Caco-2 (cell line): ENCODE results near the gene SCARF2. TPM values are rescaled to one million over a fixed set of nuclear protein-coding genes. Genes with fewer than 3 reads are reported as not detected.

ENCODE experiments used
- BruUV-seq: library from RNA; stranded (reverse); fragments of 400-500 nt; replicated peaks from 2 replicates; lab custom pipeline; 2021; lab: Mats Ljungman, UMichigan
- CTCF ChIA-PET: fragments of 300-600 bp; sonication (Branson Sonifier 250); formaldehyde crosslinking; loops from one replicate; lab custom pipeline; 2022; ENCODE audit warnings: antibody characterized with exemption; lab: Charles Lee
- POLR2A ChIA-PET: fragments of 300-600 bp; sonication (Branson Sonifier 250); formaldehyde crosslinking; loops from one replicate; lab custom pipeline; 2022; ENCODE audit warnings: antibody characterized with exemption; lab: Charles Lee
- DNase-seq, 2 experiments: peaks; one replicate each; pipeline versions ENCODE4 v3.0.0 to v3.0.0-alpha.2; 2020 to 2022
- H3K27me3 ChIP-seq: replicated peaks from 2 replicates; pipeline ENCODE4 v1.6.0; 2011; ENCODE audit warnings: low read length; ENCODE audit not compliant: control insufficient read depth, insufficient read depth
- H3K36me3 ChIP-seq: 2 replicates; pipeline ENCODE4 v1.5.1; 2011; ENCODE audit warnings: low read length; ENCODE audit not compliant: control insufficient read depth, insufficient read depth
- H3K4me1 ChIP-seq: fragments of 250-450 bp; sonication (Bioruptor Pico); 2 replicates; pipeline ENCODE4 v1.5.1; 2020; ENCODE audit warnings: mild to moderate bottlenecking
- H3K4me3 ChIP-seq: 2 replicates; pipeline ENCODE4 v1.5.1; 2011; ENCODE audit warnings: low read depth, mild to moderate bottlenecking, control low read depth, low read length
- H3K9me3 ChIP-seq: fragments of 250-450 bp; sonication (Bioruptor Pico); 2 replicates; pipeline ENCODE4 v1.5.1; 2020; ENCODE audit warnings: mild to moderate bottlenecking, moderate library complexity
- H3K27ac Mint-ChIP-seq: one replicate; pipeline ENCODE4 v1.8.0; 2022; ENCODE audit warnings: mixed read lengths; ENCODE audit not compliant: unreplicated experiment
- H3K27me3 Mint-ChIP-seq: one replicate; pipeline ENCODE4 v1.8.0; 2022; ENCODE audit warnings: mixed read lengths; ENCODE audit not compliant: insufficient read depth, unreplicated experiment
- H3K36me3 Mint-ChIP-seq: one replicate; pipeline ENCODE4 v1.8.0; 2022; ENCODE audit warnings: mild to moderate bottlenecking, mixed read lengths; ENCODE audit not compliant: insufficient read depth, unreplicated experiment
- H3K4me1 Mint-ChIP-seq: one replicate; pipeline ENCODE4 v1.8.0; 2022; ENCODE audit warnings: low read depth, mixed read lengths; ENCODE audit not compliant: unreplicated experiment
- H3K4me3 Mint-ChIP-seq: one replicate; pipeline ENCODE4 v1.8.0; 2022; ENCODE audit warnings: mild to moderate bottlenecking, moderate library complexity, mixed read lengths; ENCODE audit not compliant: unreplicated experiment
- H3K9me3 Mint-ChIP-seq: one replicate; pipeline ENCODE4 v1.8.0; 2022; ENCODE audit warnings: mixed read lengths; ENCODE audit not compliant: unreplicated experiment
- intact Hi-C: fragments of 100-400 bp; cut with micrococcal nuclease; formaldehyde crosslinking; loops from one replicate; pipeline ENCODE4 v1.10.0; 2022; ENCODE audit not compliant: unreplicated experiment
- total RNA-seq: library from RNA; stranded (reverse); gene quantifications from 2 replicates; pipeline ENCODE4 v1.2.3, GENCODE V29; 2022
- TF ChIP-seq, protein P1 (sequence below), 2 experiments: fragments of 200-600 bp in 1 of 2; IDR thresholded peaks; 1 replicate in 1 of 2; 2 replicates in 1 of 2; pipeline versions ENCODE4 v1.5.1 to v1.8.0; 2011 to 2022; ENCODE audit warnings: antibody characterized with exemption in 1 of 2, control low read depth in 1 of 2, inconsistent platforms in 1 of 2, low read depth in 1 of 2, low read length in 1 of 2, mild to moderate bottlenecking in 1 of 2, moderate library complexity in 1 of 2; ENCODE audit not compliant: insufficient read depth in 1 of 2, severe bottlenecking in 1 of 2, unreplicated experiment in 1 of 2

SCARF2 gene
- total RNA-seq, 1 experiment from 2014 or later: 0.73 TPM

DNA sequence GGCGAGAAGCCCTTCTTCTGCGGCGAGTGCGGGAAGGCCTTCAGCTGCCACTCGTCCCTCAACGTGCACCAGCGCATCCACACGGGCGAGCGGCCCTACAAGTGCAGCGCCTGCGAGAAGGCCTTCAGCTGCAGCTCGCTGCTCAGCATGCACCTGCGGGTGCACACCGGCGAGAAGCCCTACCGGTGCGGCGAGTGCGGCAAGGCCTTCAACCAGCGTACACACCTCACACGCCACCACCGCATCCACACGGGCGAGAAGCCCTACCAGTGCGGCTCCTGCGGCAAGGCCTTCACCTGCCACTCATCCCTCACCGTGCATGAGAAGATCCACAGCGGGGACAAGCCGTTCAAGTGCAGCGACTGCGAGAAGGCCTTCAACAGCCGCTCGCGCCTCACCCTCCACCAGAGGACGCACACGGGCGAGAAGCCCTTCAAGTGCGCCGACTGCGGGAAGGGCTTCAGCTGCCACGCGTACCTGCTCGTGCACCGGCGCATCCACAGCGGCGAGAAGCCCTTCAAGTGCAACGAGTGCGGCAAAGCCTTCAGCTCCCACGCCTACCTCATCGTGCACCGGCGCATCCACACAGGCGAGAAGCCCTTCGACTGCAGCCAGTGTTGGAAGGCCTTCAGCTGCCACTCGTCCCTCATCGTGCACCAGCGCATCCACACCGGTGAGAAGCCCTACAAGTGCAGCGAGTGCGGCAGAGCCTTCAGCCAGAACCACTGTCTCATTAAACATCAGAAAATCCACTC, 31.5 kb downstream of the SCARF2 start:
- Mint-ChIP-seq H3K27ac (no peak overlapping the region), H3K4me3 (no peak overlapping the region), H3K4me1 (no peaks in the 10 kb centered on the region), H3K36me3 (peaks cover 5% of the 10 kb centered on the region), H3K27me3 (no peaks in the 10 kb centered on the region), H3K9me3 (no peaks in the 10 kb centered on the region)
- no peaks in the 10 kb centered on the region for H3K36me3 ChIP-seq
- H3K27me3 ChIP-seq: no peaks in the 10 kb centered on the region
- H3K4me3 ChIP-seq: no peak overlapping the region
- TF ChIP-seq, protein P1, sequence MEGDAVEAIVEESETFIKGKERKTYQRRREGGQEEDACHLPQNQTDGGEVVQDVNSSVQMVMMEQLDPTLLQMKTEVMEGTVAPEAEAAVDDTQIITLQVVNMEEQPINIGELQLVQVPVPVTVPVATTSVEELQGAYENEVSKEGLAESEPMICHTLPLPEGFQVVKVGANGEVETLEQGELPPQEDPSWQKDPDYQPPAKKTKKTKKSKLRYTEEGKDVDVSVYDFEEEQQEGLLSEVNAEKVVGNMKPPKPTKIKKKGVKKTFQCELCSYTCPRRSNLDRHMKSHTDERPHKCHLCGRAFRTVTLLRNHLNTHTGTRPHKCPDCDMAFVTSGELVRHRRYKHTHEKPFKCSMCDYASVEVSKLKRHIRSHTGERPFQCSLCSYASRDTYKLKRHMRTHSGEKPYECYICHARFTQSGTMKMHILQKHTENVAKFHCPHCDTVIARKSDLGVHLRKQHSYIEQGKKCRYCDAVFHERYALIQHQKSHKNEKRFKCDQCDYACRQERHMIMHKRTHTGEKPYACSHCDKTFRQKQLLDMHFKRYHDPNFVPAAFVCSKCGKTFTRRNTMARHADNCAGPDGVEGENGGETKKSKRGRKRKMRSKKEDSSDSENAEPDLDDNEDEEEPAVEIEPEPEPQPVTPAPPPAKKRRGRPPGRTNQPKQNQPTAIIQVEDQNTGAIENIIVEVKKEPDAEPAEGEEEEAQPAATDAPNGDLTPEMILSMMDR (IDR thresholded peaks at IDR 0.05; ENCODE audit: insufficient read depth in 1 of 2, low read depth in 1 of 2, low read length in 1 of 2, severe bottlenecking in 1 of 2, unreplicated experiment in 1 of 2): no peak
- intact Hi-C loops: no loop called here
- CTCF ChIA-PET: no interaction called here
- no peaks in the 10 kb centered on the region for H3K9me3 ChIP-seq
- no TSS peak for BruUV-seq
- POLR2A ChIA-PET: no interaction called here
- DNase-seq: no peak
- H3K4me1 ChIP-seq: no peaks in the 10 kb centered on the region

DNA sequence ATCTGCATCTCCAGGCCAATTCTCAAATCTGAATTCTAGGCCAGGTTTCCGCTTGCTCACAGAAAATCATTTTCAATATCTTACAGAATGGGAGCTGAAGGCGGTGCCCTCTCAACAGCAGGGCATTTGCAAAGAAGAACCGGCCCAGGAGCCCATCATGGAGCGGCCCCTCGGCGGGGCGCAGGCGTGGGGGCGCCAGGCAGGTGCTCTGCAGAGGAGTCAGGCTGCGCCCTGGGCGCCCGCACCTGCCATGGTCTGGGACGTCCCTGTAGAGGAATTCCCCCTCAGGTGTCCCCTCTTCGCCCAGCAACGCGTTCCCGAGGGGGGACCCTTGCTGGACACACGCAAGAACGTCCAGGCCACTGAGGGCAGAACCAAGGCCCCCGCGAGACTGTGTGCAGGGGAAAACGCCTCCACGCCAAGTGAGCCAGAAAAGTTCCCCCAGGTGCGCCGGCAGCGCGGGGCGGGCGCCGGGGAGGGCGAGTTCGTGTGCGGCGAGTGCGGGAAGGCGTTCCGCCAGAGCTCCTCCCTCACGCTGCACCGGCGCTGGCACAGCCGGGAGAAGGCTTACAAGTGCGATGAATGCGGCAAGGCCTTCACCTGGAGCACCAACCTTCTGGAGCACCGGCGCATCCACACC, 32.2 kb downstream of the SCARF2 start:
- Mint-ChIP-seq H3K36me3 (peaks cover 5% of the 10 kb centered on the region), H3K9me3 (no peaks in the 10 kb centered on the region), H3K4me1 (no peaks in the 10 kb centered on the region), H3K27me3 (no peaks in the 10 kb centered on the region), H3K27ac (no peak overlapping the region), H3K4me3 (no peak overlapping the region)
- no peaks in the 10 kb centered on the region for H3K4me1 ChIP-seq
- no peak for DNase-seq
- ChIA-PET POLR2A (no interaction called here), CTCF (no interaction called here)
- no peak overlapping the region for H3K4me3 ChIP-seq
- TF ChIP-seq, protein P1 (IDR thresholded peaks at IDR 0.05; ENCODE audit: insufficient read depth in 1 of 2, low read depth in 1 of 2, low read length in 1 of 2, severe bottlenecking in 1 of 2, unreplicated experiment in 1 of 2): no peak
- H3K36me3 ChIP-seq: 0 out of 2 replicates have a peak, but pooled peaks cover 2% of the 10 kb centered on the region
- no peaks in the 10 kb centered on the region for H3K27me3 ChIP-seq
- BruUV-seq: no TSS peak
- intact Hi-C loops: no loop called here
- no peaks in the 10 kb centered on the region for H3K9me3 ChIP-seq

DNA sequence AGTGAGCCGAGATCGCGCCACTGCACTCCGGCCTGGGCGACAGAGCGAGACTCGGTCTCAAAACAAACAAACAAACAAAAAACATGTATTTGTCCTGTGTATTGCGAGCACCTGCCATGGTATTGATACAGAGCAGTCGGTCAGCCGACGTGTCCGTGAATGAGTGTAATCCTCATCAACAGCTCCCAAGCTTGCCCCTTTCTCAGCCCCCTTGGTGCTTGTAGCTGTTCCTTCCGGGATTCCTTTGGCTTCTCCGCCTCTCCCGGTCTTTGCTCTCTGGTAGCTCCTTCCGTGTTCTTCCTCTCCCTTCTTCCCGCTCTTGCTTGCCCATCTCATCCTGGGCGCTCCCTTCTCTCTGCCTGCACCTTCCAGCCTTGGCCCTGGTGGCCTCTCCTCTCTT, 32.7 kb downstream of the SCARF2 start:
- H3K27me3 Mint-ChIP-seq: no peaks in the 10 kb centered on the region
- no peak overlapping the region for H3K27ac Mint-ChIP-seq
- 0 out of 2 replicates have a peak, but pooled peaks cover 2% of the 10 kb centered on the region for H3K36me3 ChIP-seq
- H3K9me3 Mint-ChIP-seq: no peaks in the 10 kb centered on the region
- DNase-seq: no peak
- ChIA-PET POLR2A (no interaction called here), CTCF (interaction anchor here (0.5 kb wide), 1 partner anchor 42 kb away, joined by 4 read pairs; no protein-coding TSS in a partner anchor)
- no peak overlapping the region for H3K4me3 Mint-ChIP-seq
- TF ChIP-seq, protein P1 (IDR thresholded peaks at IDR 0.05; ENCODE audit: insufficient read depth in 1 of 2, low read depth in 1 of 2, low read length in 1 of 2, severe bottlenecking in 1 of 2, unreplicated experiment in 1 of 2): no peak
- H3K4me1 ChIP-seq: no peaks in the 10 kb centered on the region
- BruUV-seq: no TSS peak
- H3K27me3 ChIP-seq: no peaks in the 10 kb centered on the region
- peaks cover 5% of the 10 kb centered on the region for H3K36me3 Mint-ChIP-seq
- H3K9me3 ChIP-seq: no peaks in the 10 kb centered on the region
- no peaks in the 10 kb centered on the region for H3K4me1 Mint-ChIP-seq
- no peak overlapping the region for H3K4me3 ChIP-seq
- intact Hi-C loops: no loop called here
